GM19395 (cell line): ENCODE data around the gene RPRD1B.

ENCODE experiments used
- ATAC-seq: cut with Tn5 transposase; IDR thresholded peaks from one replicate; pipeline ENCODE4 v1.9.1; 2021; ENCODE audit warnings: mild to moderate bottlenecking, moderate library complexity; ENCODE audit not compliant: unreplicated experiment

RPRD1B gene

DNA sequence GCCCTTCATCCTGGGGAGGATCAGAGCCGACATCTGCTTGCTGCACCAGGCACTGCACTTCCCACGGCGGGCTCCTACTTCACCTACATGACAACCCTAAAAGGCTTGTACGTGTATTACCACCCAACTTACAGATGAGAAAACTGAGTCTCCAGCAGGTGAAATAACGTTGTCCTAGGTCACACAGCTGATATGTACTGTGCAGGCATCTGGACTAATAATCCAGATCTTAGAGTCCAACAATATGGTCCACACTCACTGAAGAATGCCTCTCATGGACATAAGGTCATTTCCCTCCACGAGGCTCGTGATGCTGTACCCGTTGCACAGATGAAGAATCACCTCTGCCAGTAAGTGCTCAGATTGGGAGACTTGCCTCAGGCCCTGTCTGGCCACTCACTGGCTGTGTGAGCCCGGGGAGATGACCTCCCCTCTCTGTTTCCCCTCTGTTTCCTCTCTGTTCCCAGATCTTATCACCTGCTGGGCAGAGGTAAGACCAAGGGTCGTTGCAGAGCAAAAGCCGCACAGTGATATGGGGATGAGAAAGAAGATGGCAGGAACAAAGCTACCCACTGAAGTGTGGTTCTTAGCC is 99.5 kb downstream of the RPRD1B start:
- ATAC-seq, result no peak

DNA sequence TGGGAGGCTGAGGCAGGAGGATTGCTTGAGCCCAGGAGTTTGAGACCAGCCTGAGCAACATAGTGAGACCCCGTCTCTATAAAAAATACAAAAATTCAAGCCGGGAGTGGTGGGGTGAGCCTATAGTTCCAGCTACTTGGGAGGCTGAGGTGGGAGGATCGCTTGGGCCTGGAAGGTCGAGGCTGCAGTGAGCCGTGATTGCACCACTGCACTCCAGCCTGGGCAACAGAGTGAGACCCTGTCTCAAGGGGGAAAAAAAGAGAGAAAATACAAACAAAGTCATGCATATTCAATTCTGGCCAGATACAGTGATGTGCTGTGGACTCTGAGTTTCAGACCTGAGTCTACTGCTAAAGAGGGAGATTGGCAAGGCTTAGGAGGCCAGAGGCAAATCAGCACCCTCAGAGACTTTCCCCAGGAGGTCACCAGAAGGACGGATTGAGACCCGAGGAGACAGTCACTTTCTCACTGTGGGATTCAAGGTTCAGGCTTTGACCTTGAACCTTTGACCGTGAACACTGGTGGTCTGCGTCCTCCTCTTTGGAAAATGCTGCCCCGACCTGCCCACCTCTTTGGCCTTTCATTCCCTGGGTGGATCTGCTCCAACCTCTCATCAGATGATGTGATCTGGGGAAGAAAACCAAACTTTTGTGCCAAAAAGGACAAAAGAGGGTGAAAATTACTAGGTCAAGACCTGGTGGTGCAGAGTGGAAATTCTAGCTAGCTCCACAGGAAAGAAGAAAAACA is 100.3 kb downstream of the RPRD1B start:
- ATAC-seq, result no peak

DNA sequence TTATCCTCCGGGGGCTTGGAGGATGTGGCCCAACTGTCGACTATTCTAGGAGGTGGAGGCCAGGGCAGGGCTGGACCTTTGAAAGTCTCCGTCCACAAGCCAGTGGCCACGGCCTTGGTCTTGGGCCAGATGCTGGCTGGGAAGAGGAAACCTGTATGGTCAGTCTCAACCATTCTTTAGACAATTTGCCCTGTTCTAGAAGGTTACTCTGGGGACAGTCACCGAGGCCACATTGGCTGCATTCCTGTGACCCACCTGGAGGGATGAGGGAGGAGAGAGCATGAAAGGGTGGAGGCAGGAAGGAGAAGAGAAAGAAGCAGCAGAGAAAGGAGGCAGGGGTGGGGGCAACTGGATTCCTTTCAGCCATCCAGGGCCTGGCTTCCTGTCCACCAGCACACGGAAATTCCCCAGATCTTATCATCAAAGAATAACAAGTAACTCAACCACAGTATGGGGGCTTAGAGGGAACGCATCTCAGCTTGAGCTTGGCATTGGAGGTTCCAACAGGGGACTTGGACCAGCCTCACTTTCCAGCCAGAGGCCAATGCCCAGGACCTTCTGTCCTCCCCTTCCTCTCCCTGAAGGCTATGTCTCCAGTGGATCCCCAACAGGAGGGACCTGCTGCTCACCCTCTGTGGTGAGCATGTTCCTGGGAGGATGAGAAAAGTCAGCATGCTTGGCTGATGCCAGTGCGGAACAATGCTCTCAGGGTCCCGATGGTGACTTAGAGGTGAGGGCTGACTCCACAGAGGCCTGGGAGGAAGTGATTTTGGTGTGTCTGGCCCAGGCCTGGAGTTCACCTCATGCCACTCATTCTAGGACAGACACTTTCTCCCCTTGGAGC is 101.1 kb downstream of the RPRD1B start:
- no peak for ATAC-seq

DNA sequence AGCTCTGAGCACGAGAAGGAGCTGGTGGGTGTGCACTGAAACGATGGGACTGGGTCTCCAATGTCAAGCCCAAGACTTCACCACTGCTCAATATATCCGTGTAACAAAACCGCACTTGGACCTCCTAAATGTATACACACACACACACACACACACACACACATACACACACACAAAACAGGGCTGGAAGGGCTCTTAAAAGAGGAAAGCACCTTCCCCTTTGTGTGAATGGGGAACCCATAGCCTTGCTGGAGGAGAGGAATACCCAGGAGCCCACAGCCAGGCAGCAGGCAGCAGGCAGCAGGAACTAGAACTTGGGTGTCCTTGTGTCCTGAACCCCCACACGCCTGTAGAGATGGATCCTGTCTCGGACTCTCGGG is 101.7 kb downstream of the RPRD1B start:
- no peak for ATAC-seq

DNA sequence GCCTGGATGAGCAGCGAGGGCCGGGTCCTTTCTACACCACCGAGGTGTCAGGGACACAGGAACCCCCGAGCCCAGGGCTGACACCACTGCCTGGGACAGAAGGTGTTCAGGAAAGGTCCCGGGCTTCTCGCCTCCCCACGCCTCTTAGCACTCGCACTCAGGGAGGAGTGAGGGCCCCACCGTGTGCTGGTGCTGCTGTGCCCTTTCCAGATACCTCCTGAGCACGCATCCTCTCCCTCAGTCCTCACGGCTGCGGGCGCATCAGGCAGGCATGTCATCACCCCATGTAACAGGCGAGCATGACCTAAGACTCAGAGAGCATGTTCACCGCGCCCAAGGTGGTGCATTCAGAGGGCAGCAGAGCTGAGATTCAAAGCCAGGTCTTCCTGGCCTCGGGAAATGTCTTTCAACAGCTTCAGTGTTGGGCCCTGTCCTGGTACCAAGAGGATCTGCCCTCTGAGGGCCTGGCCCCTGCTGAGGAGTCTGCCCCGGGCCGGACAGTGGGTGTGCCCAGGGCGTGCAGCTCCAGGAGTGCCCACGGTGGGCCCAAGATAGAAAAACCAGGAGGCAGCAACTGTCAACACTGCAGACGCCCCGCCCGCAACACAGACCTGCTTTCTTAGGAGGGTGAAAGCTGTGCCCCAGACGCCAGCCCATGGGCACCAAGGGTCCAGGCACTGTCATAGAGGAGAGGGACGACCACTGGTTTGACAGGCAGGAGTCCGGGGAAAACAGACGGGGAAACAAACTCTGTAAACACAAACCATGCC is 102.3 kb downstream of the RPRD1B start:
- ATAC-seq, result no peak

DNA sequence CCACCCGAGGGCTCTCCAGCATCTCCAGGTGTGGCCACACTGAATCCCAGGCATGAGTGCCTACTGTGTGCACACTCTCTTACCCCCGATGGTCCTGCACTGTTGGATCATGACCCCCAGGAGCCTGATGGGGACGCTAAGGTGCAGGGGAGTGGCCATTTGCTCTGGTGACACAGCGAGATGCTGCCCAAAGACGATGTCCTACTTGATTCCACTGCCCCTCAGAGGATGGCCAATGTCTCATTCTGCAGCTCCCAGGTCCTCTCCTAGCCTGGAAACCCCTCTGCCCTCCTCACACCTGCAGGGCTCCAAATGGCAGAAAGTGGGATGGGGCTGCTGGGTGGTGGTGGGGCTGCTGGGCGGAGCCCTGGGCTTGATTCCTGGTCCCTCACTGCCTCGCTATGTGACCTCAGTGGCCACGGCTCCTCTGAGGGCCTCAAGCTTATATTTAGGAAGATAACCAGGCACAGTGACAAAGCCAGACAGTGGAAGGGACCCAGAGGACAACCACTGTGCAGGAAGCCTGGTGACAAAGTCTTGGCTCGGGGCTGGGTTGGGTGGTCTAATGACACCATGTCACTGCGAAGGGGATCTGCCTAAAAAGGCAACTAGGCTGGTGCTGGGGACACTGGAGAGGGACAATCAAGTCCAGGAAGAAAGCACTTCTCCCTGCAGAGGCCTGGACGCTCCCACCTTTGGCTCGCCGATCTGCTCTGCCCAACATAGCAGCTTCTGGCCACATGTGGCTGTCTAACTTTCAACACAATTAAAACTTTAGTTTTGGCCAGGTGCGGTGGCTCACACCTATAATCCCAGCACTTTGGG is 103.1 kb downstream of the RPRD1B start:
- no peak for ATAC-seq

DNA sequence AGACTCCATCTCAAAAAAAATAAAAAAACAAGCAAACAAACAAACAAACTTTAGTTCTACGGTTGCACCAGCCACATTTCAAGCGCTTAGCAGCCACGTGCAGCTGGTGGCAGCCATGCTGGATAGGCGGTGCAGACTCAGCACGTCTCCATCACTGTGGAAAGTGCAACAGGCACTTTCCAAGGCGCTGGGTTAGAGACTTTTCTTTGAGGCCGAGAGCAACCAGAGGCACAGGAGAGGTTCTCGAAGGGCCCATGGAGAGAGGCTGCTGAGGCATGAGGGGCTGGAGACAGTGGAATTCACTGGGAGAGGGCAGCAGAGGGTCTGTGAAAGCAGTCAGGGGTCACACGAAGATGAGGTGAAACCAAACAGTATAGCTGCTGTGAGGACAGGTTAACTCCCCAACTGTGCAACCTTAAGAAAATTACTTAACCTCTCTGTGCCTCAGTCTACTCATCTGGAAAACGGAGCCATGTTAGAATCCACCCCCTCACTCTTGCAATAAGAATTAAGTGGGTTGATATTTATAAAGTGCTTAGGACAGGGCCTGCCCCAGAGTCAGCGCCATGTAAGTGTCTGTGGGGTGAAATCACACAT is 104.0 kb downstream of the RPRD1B start:
- no peak for ATAC-seq

DNA sequence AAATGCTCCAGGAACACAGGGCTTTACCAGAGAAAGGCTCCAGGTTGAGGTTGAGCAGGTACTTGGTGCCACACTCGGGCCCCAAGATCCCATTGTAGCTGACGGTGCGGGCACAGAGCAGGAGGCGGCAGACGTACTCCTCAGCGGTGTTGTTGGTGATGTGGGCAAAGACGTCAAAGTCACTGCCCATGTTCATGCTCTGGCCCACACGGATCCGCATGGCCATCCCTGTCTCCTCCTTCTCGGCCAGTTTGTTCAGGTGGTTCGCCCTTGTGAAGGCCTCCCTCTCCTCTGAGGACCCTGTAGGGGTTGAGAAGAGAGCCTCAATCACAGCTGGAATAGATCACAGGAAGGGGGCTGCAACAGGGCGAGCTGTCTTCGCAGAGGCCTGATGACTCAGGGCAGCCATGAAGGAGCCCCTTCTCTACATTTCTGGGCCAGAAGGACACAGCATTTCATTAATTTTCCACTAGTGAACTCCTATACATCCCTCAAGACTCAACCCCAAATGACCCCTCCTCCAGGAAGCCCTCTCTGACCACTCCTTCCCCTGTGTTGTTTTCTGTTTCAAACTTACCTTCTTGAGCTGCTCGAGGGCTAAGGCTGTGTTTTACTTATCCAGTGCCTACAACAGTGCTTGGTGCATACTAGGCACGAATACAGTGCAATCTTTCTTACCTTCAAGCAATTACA is 104.7 kb downstream of the RPRD1B start:
- ATAC-seq, result no peak

DNA sequence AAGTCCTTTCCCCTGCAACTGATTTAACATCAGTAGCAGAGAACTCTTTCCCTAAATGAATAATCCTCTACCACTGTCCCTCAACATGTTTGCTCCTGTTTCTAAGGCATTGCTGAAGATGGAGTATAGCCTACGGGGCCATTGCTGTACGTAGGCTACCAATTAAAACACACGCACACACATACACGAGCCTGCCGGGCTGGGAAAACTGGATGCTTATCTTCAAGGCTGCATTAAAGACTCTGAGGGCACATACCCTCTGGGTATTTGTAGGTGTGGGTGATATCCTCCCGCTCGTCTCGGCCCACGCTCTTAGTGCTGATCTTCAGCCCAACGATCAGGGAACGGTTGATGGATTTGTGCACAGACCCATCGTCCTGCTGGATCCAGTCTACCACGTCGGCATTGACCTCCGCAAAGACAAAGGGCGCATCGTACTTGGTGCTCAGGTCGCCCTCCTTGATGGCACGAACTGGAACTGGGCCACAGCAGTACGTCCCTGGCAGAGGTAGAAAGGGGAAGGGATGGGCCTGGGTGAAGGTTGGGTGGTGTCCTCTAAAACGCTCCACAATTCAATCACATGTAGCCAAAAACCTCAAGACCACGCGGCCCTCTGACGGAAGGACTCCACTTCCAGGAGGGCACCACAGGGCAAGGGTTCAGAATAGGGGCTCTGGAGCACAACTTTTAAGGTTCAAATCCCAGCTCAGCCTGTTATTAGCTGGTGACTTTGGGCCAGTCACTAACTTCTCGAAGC is 105.8 kb downstream of the RPRD1B start:
- ATAC-seq, result no peak

DNA sequence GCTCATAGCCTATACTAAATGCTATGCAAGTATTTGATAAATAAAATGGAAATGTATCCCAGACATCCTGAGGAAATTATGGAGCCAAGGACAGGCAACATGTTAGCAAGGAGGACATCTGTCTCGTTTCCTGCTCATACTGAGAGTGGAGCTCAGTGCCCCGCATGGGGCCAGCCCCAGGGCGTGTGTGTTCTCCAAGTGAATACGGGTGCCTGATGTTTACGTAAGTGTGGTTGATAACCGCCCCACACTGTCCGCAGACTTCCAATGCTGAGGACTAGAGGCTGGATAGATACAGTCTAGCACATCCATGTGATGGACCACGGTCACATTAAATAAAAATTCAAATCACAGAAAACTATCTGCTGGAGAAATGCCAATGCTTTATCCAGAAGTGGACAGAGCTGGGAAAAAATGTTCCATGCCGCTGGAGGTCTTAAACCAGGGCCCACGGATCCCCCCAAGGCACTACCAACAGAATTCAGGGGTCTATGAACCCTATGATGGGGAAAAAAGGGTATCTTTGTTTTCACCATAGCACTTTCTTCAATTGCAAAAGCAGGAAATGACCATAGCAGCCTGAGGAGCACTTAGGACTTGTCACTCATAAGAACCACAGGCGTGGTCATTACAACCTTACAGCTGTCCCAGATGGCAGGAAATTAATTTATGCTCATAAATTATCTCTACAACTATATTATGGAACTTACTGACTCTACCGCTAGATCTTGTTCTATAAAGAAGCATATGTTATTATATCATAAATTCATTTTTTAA is 106.6 kb downstream of the RPRD1B start:
- ATAC-seq, result no peak

DNA sequence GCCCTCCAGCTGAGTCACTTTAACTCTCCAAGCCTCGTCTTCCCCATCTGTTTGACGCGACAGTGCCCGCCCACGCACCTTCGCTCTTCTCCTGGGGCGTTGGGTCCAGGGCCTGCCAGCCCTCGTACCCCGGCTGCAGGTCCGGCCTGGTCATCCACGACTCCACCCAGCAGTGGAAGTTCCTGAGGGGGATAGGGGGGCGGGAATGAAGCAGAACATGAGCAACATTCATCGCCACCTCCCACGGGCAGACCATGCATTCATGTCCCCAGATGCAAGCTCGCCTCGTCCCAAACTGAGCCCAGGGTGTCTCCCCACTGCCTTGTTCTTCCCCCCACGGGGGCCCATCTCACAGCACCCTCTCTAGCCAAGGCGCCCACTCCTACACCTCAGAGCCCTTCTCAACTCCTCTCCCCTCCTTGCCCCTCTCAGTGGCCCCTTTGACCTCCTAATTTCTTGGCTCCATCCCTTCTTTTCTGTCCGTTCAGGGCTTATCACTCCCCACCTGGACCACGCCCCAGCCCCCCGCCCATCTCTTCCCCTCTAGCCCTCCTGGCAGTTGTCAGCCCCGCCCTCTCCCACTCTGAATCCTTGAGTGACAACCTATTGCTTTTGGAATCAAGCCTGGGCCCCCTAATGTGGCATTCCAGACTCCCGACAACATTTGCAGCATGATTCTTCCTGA is 107.8 kb downstream of the RPRD1B start:
- no peak for ATAC-seq
